MG63 (cell line): Measurements from ENCODE around the gene TMEM145. TPM values are rescaled to one million over a fixed set of nuclear protein-coding genes. Genes with fewer than 3 reads are reported as not detected.

ENCODE experiments used
- DNase-seq: peaks from one replicate; pipeline ENCODE4 v3.0.0-alpha.2; 2020
- H3K27me3 ChIP-seq: fragments of 250-450 bp; sonication (Bioruptor Pico); 2 replicates; pipeline ENCODE4 v1.5.1; 2020; ENCODE audit warnings: mild to moderate bottlenecking, moderate library complexity
- H3K36me3 ChIP-seq: fragments of 250-450 bp; sonication (Bioruptor Pico); 2 replicates; pipeline ENCODE4 v1.5.1; 2020; ENCODE audit warnings: mild to moderate bottlenecking, moderate library complexity
- H3K4me3 ChIP-seq: fragments of 250-450 bp; sonication (Bioruptor Pico); 2 replicates; pipeline ENCODE4 v1.5.1; 2020; ENCODE audit warnings: mild to moderate bottlenecking, moderate library complexity
- H3K9me3 ChIP-seq: fragments of 250-450 bp; sonication (Bioruptor Pico); 2 replicates; pipeline ENCODE4 v1.5.1; 2020; ENCODE audit warnings: mild to moderate bottlenecking, moderate library complexity
- total RNA-seq: library from RNA; depleted of rRNA; stranded (reverse); fragments of >200 nt; shearing (Covaris generic); gene quantifications from 2 replicates; pipeline ENCODE4 v1.2.3, GENCODE V29; 2014; ENCODE audit warnings: low replicate concordance

TMEM145 gene
- total RNA-seq, 1 experiment from 2014 or later = 0.86 TPM

GRCh38 chr19:42275103-42275502 is 38.0 kb upstream of the TMEM145 start:
- H3K9me3 ChIP-seq = no peaks in the 10 kb centered on the region

GRCh38 chr19:42275517-42275916 is 37.6 kb upstream of the TMEM145 start:
- peaks cover 37% of the 10 kb centered on the region for H3K36me3 ChIP-seq
- no peak for DNase-seq
- H3K27me3 ChIP-seq = no peaks in the 10 kb centered on the region
- H3K9me3 ChIP-seq = no peaks in the 10 kb centered on the region
- H3K4me3 ChIP-seq = no peak overlapping the region

More at GRCh38 chr19:42275103-42275502, 38.0 kb upstream of the TMEM145 start:
- no peak overlapping the region for H3K4me3 ChIP-seq
- H3K36me3 ChIP-seq = peaks cover 37% of the 10 kb centered on the region
- no peaks in the 10 kb centered on the region for H3K27me3 ChIP-seq
- no peak for DNase-seq

GRCh38 chr19:42276284-42276683 is 36.8 kb upstream of the TMEM145 start:
- H3K36me3 ChIP-seq = peaks cover 37% of the 10 kb centered on the region
- no peaks in the 10 kb centered on the region for H3K9me3 ChIP-seq
- H3K4me3 ChIP-seq = no peak overlapping the region
- DNase-seq = no peak
- no peaks in the 10 kb centered on the region for H3K27me3 ChIP-seq

GRCh38 chr19:42276821-42277220 is 36.3 kb upstream of the TMEM145 start:
- H3K27me3 ChIP-seq = no peaks in the 10 kb centered on the region
- no peaks in the 10 kb centered on the region for H3K9me3 ChIP-seq
- peaks cover 36% of the 10 kb centered on the region for H3K36me3 ChIP-seq
- no peak overlapping the region for H3K4me3 ChIP-seq
- peak; percentile 75 for DNase-seq

GRCh38 chr19:42277821-42278451 is 35.2 kb upstream of the TMEM145 start:
- Histone ChIP-seq H3K9me3 (no peaks in the 10 kb centered on the region), H3K27me3 (no peaks in the 10 kb centered on the region), H3K36me3 (peaks cover 27% of the 10 kb centered on the region), H3K4me3 (no peak overlapping the region; the same call in 1 of the 2 replicates)
- DNase-seq = peak; percentile 93

GRCh38 chr19:42278452-42279154 is 34.5 kb upstream of the TMEM145 start:
- Histone ChIP-seq H3K4me3 (no peak overlapping the region; the same call in 1 of the 2 replicates), H3K36me3 (peaks cover 26% of the 10 kb centered on the region), H3K9me3 (no peaks in the 10 kb centered on the region), H3K27me3 (no peaks in the 10 kb centered on the region)
- peak; percentile 74 for DNase-seq

GRCh38 chr19:42279155-42279901 is 33.8 kb upstream of the TMEM145 start:
- peak overlapping the region; percentile 67 for H3K4me3 ChIP-seq
- no peaks in the 10 kb centered on the region for H3K27me3 ChIP-seq
- DNase-seq = no peak
- no peaks in the 10 kb centered on the region for H3K9me3 ChIP-seq
- peaks cover 18% of the 10 kb centered on the region for H3K36me3 ChIP-seq

GRCh38 chr19:42279902-42280814 is 33.0 kb upstream of the TMEM145 start:
- Histone ChIP-seq H3K27me3 (no peaks in the 10 kb centered on the region), H3K4me3 (peak overlapping the region; percentile 67), H3K36me3 (peaks cover 10% of the 10 kb centered on the region), H3K9me3 (no peaks in the 10 kb centered on the region)
- peak; percentile 99 for DNase-seq

- H3K36me3 ChIP-seq = peaks cover 11% of the 10 kb centered on the region
- H3K4me3 ChIP-seq = peak overlapping the region; percentile 67
- no peaks in the 10 kb centered on the region for H3K27me3 ChIP-seq
- DNase-seq = peak; percentile 91
- H3K9me3 ChIP-seq = no peaks in the 10 kb centered on the region
Measured at GRCh38 chr19:42280815-42281145, 32.3 kb upstream of the TMEM145 start.

- Histone ChIP-seq H3K4me3 (peak overlapping the region; percentile 67), H3K36me3 (peaks cover 14% of the 10 kb centered on the region), H3K9me3 (no peaks in the 10 kb centered on the region), H3K27me3 (no peaks in the 10 kb centered on the region)
- peak; percentile 86 for DNase-seq
Measured at GRCh38 chr19:42281146-42281826, 31.8 kb upstream of the TMEM145 start.

- H3K4me3 ChIP-seq = peak overlapping the region; percentile 67
- no peaks in the 10 kb centered on the region for H3K27me3 ChIP-seq
- peak; percentile 79 for DNase-seq
- H3K9me3 ChIP-seq = no peaks in the 10 kb centered on the region
- peaks cover 14% of the 10 kb centered on the region for H3K36me3 ChIP-seq
Measured at GRCh38 chr19:42281827-42282762, 31.0 kb upstream of the TMEM145 start.

- Histone ChIP-seq H3K27me3 (no peaks in the 10 kb centered on the region), H3K9me3 (no peaks in the 10 kb centered on the region), H3K4me3 (no peak overlapping the region), H3K36me3 (peaks cover 21% of the 10 kb centered on the region)
- DNase-seq = no peak
Measured at GRCh38 chr19:42282819-42283187, 30.3 kb upstream of the TMEM145 start.

GRCh38 chr19:42283188-42284065 is 29.7 kb upstream of the TMEM145 start:
- Histone ChIP-seq H3K36me3 (peaks cover 27% of the 10 kb centered on the region), H3K4me3 (peak overlapping the region; percentile 34), H3K27me3 (no peaks in the 10 kb centered on the region), H3K9me3 (no peaks in the 10 kb centered on the region)
- peak; percentile 97 for DNase-seq

- no peak overlapping the region; the same call in 1 of the 2 replicates for H3K4me3 ChIP-seq
- H3K27me3 ChIP-seq = no peaks in the 10 kb centered on the region
- no peaks in the 10 kb centered on the region for H3K9me3 ChIP-seq
- peak; percentile 87 for DNase-seq
- H3K36me3 ChIP-seq = peaks cover 32% of the 10 kb centered on the region
Measured at GRCh38 chr19:42284066-42284501, 29.0 kb upstream of the TMEM145 start.
